SIG-M5 treated with dmso at 0.1 percent for 504 hours (cell line): ENCODE data around the gene AOC1.

Experiments
- DNase-seq: peaks from one replicate; lab custom pipeline; 2025; ENCODE audit not compliant: unreplicated experiment; lab: John Stamatoyannopoulos, UW

Gene AOC1

DNA sequence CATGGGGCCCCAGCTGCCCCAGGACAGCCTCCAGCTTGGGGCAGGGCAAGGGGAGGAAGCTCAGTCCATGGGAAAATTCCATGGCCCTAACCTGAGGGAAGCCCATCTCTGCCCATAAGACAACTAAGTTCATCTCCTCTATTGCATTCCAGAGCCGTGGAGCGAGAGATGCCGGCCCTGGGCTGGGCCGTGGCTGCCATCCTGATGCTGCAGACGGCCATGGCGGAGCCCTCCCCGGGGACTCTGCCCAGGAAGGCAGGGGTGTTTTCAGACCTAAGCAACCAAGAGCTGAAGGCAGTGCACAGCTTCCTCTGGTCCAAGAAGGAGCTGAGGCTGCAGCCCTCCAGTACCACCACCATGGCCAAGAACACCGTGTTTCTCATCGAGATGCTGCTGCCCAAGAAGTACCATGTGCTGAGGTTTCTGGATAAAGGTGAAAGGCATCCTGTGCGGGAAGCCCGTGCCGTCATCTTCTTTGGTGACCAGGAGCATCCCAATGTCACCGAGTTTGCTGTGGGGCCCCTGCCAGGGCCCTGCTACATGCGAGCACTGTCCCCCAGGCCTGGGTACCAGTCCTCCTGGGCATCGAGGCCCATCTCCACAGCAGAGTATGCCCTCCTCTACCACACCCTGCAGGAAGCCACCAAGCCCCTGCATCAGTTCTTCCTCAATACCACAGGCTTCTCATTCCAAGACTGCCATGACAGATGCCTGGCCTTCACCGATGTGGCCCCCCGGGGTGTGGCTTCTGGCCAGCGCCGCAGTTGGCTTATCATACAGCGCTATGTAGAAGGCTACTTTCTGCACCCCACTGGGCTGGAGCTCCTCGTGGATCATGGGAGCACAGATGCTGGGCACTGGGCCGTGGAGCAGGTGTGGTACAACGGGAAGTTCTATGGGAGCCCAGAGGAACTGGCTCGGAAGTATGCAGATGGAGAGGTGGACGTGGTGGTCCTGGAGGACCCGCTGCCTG is 4.3 kb downstream of the AOC1 start:
- DNase-seq, result no peak

GRCh38 chr7:150857276-150858055 is 5.1 kb downstream of the AOC1 start:
- no peak for DNase-seq

- DNase-seq, result no peak
These were observed 6.2 kb downstream of the AOC1 start for GRCh38 chr7:150858236-150859197.

- DNase-seq, result no peak
These were observed 8.1 kb downstream of the AOC1 start for GRCh38 chr7:150860291-150860977.

GRCh38 chr7:150860978-150861295 is 8.6 kb downstream of the AOC1 start:
- no peak for DNase-seq

DNA sequence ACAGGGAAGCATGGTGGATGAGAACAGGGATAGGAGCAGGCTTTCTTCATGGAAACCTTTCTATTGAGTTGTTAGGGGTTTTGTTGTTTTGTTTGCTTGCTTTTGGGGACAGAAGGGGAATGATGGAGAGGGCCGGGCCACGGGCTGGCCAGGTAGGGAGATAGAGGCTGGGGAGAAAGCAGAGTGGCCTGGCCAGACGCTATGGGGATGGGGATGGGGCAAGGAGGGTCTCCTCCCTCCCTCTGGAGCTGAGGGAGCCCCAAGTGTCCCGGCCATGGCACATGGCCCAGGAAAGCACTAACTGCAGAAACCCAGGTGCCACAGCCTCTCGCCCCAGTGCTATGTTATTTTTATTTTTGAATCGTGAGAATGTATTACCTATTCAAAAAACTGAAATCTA is 10.0 kb downstream of the AOC1 start:
- DNase-seq, result no peak

- DNase-seq, result no peak
These were observed 11.6 kb downstream of the AOC1 start for GRCh38 chr7:150863946-150864345.

DNA sequence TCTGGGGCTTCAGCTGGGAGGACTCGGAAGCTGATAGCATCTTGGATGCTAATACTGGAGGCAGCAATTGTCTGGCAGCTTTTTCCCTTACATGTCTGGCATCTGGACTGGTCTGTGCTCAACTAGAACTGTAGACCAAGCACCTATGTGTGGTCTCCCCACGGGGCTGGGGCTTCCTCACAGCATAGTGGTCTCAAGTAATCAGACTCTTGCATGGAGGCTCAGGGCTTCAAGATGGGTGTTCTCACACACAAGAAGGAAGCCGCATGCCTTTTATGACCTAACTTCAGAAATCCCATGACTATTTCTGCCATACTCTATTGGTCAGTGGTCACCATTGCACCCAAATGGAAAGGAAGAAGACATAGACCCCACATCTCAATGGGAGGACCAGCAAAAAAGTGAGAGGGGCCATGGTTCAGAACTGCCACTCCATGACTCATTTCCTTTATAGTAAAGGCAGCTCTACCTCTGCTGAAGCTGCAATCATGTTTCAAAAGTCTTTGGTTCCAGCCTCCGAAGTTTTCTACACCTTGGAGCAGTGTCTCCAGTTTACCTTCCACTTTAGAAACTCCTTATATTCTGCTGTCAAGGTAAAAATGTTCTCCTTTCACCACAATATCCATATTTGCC is 14.7 kb downstream of the AOC1 start:
- DNase-seq, result no peak

- no peak for DNase-seq
These were observed 15.3 kb downstream of the AOC1 start for GRCh38 chr7:150867605-150868004.

- no peak for DNase-seq
These were observed 17.1 kb downstream of the AOC1 start for GRCh38 chr7:150869467-150869866.

DNA sequence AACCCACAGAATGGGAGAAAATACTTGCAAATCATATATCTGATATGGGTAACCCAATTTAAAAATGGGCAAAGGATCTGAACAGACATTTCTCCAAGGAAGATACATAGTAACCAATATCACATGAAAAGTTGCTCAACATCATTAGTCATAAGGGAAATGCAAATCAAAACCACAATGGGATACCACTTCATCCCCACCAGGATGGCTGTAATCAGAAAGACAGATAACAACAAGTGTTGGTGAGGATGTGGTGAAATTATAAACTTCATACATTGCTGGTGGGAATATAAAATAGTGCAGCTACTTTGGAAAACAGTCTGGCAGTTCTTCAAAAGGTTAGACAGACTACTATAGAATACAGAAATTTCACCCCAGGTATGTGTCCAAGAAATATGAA is 19.3 kb downstream of the AOC1 start:
- DNase-seq, result no peak

DNA sequence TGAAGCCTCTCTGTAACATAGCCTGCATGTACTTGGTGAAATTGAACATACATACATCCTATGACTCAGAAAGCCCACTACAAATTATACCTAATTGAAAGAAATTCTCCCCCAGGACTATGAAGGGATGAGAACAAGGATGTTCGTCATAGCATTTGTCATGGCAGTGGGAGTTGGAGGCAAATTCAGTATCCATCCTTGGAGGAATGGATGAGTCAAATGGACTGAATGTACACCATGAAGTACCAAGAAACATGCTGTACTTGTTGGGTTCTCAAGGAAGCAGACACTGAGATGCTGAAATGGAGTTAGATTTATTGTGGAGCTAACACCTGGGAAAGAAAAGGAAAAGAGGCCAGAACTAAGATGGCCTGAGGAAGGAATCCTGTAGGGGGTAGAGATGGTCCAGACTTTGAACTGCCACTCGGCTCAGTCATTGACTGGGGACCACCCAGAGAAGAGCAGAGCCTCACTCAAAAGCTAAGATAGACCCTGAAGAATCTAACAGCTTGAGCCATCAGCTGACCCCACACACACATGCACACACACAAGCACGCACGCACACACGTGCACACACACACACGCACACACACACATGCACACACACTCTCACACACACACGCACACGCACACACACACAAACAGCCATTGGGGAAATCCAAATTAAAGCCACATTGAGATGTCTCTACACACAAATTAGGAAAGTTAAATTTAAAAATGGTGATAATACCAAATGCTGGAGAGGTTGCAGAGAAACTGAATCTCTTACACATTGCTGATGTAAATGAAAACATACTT is 22.3 kb downstream of the AOC1 start:
- no peak for DNase-seq

GRCh38 chr7:150875791-150876190 is 23.5 kb downstream of the AOC1 start:
- peak; percentile 16 for DNase-seq

- DNase-seq, result peak; percentile 63
These were observed 24.7 kb downstream of the AOC1 start for GRCh38 chr7:150876817-150877526.

- DNase-seq, result no peak
These were observed 25.2 kb downstream of the AOC1 start for GRCh38 chr7:150877536-150877935.

DNA sequence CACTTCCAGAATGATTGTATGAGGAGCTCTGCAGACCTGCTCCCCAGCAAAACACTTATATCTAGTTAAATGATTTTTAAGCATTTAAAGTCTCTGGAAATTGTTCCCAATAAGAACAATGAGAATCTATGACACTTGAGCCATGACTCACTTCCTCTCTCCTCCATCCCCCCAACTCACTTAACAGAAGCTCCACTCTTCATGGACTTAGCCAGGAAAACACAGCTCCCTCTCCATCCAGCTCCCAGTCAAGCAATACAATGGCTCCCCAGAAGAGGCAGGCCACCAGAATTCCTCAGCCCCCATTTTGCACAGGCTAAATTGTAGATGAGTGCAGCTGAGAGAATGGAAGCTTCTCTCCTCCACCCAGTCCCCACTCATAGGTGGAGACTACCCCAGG is 27.0 kb downstream of the AOC1 start:
- no peak for DNase-seq

DNA sequence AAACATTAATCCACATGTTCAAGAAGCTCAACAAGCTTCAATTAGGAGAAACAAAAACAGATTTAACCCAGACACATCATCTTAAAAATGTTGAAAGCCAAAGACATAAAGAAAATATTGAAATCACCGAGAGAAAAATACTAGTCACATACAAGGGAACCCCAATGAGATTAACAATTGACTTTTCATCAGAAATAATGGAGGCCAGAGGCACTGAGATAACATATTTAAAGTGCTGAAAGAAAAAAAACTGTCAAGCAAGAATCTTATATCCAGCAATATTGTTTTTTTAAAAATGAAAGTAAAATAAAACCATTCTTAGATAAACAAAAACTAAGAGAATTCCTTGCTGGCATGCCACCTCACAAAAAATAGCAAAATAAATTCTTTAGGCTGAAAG is 28.9 kb downstream of the AOC1 start:
- DNase-seq, result no peak

GRCh38 chr7:150890853-150891584 is 38.7 kb downstream of the AOC1 start:
- DNase-seq, result no peak
